Left renal cortex interstitium (tissue), 4 donors: ENCODE measurements around the gene PDE9A. TPM values are rescaled to one million over a fixed set of nuclear protein-coding genes. Genes with fewer than 3 reads are reported as not detected.
"Not testable (repeated sequence)": the region's sequence is repeated elsewhere in the genome, so short reads cannot be mapped to it uniquely, and the experiment has no call there.

Experiments
- DNase-seq, 4 donors: peaks; one replicate each; pipeline ENCODE4 v3.0.0-alpha.2; 2013; ENCODE audit warnings: low read depth in 4 of 4, low spot score in 2 of 4, missing footprints in 1 of 4
- polyA plus RNA-seq, 4 donors: library from polyadenylated mRNA; unstranded; fragments of 120-200 nt; gene quantifications; one replicate each; pipeline ENCODE4 v1.2.1, GENCODE V29; 2013; ENCODE audit not compliant: insufficient read length in 4 of 4

PDE9A gene
- 10 to 100 TPM; 35.9 to 45.0 (median 38.7) TPM for polyA plus RNA-seq

GRCh38 chr21:42653231-42654061 is at the start of gene PDE9A:
Gene PDE9A, plus strand, starts transcription at chr21:42653621. Its CDS starts 194 bp downstream, at chr21:42653815.
- DNase-seq, result no peak

- no peak for DNase-seq
These were observed 46.3 kb upstream of the PDE9A start for GRCh38 chr21:42607102-42607501.

- no peak for DNase-seq
These were observed 45.8 kb upstream of the PDE9A start for GRCh38 chr21:42607525-42608102.

- no peak for DNase-seq
These were observed 45.0 kb upstream of the PDE9A start for GRCh38 chr21:42608446-42608845.

- DNase-seq, result no peak
These were observed 43.6 kb upstream of the PDE9A start for GRCh38 chr21:42609811-42610210.

- DNase-seq, result no peak
These were observed 41.6 kb upstream of the PDE9A start for GRCh38 chr21:42611852-42612251.

- DNase-seq, result no peak
These were observed 41.0 kb upstream of the PDE9A start for GRCh38 chr21:42612390-42612789.

- no peak for DNase-seq
These were observed 39.7 kb upstream of the PDE9A start for GRCh38 chr21:42613756-42614155.

- no peak for DNase-seq
These were observed 39.0 kb upstream of the PDE9A start for GRCh38 chr21:42614396-42614795.

GRCh38 chr21:42614811-42615351 is 38.5 kb upstream of the PDE9A start:
- no peak for DNase-seq

GRCh38 chr21:42615377-42615776 is 38.0 kb upstream of the PDE9A start:
- DNase-seq, result not testable (repeated sequence)

GRCh38 chr21:42615924-42616323 is 37.5 kb upstream of the PDE9A start:
- no peak for DNase-seq

GRCh38 chr21:42616446-42616845 is 37.0 kb upstream of the PDE9A start:
- no peak for DNase-seq

- DNase-seq, result no peak
These were observed 36.5 kb upstream of the PDE9A start for GRCh38 chr21:42616941-42617340.

GRCh38 chr21:42617486-42617885 is 35.9 kb upstream of the PDE9A start:
- DNase-seq, result no peak

GRCh38 chr21:42618707-42619102 is 34.7 kb upstream of the PDE9A start:
- no peak for DNase-seq

GRCh38 chr21:42619166-42619565 is 34.3 kb upstream of the PDE9A start:
- no peak for DNase-seq

- DNase-seq, result no peak
These were observed 33.6 kb upstream of the PDE9A start for GRCh38 chr21:42619841-42620240.

- peak in 1 of 4 donors; percentile 58 for DNase-seq
These were observed 32.1 kb upstream of the PDE9A start for GRCh38 chr21:42621166-42621818.

- DNase-seq, result peak in 3 of 4 donors; percentile 67 to 72 (median 67)
These were observed 31.6 kb upstream of the PDE9A start for GRCh38 chr21:42621819-42622177.

- DNase-seq, result no peak
These were observed 31.1 kb upstream of the PDE9A start for GRCh38 chr21:42622284-42622683.
